Erythroblast (primary cell): ENCODE measurements around the gene TNPO2.

Source experiments
- GATA1 ChIP-seq: IDR thresholded peaks from 2 replicates; pipeline ENCODE4 v1.6.1; 2011; ENCODE audit warnings: low read depth, mild to moderate bottlenecking, control low read depth, low read length, moderate library complexity
- POLR2A ChIP-seq: IDR thresholded peaks from 2 replicates; pipeline ENCODE4 v1.6.1; 2011; ENCODE audit warnings: mild to moderate bottlenecking, low read length

DNA sequence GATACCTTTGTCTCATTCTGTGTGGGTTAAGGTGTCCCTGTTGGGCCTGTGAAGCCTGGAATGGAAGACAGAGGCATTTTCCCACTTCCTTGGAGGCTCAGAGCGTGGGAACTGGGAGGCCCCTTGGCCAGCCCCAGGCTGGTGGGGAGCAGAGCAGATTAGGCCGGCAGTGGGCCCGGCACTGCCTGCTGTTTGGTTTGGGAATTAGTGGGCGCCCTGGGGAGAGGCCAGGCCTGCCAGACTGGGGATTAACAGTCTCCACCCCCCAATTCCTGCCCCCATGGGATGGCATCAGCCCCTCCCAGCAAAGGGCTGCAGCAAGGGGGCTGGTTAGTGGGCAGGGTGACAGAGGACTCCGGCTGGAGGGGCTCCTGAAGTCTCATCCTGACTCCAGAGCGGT, 24.8 kb upstream of the TNPO2 start:
- TF ChIP-seq POLR2A (no peak), GATA1 (no peak)
